HG02885 (cell line): Measurements from ENCODE around the gene DFFA.
"Not testable (repeated sequence)": the region's sequence is repeated elsewhere in the genome, so short reads cannot be mapped to it uniquely, and the experiment has no call there.

ENCODE experiments used
- ATAC-seq: cut with Tn5 transposase; IDR thresholded peaks from one replicate; pipeline ENCODE4 v1.9.1; 2021; ENCODE audit warnings: mild to moderate bottlenecking; ENCODE audit not compliant: unreplicated experiment, poor library complexity

The DFFA gene

DNA sequence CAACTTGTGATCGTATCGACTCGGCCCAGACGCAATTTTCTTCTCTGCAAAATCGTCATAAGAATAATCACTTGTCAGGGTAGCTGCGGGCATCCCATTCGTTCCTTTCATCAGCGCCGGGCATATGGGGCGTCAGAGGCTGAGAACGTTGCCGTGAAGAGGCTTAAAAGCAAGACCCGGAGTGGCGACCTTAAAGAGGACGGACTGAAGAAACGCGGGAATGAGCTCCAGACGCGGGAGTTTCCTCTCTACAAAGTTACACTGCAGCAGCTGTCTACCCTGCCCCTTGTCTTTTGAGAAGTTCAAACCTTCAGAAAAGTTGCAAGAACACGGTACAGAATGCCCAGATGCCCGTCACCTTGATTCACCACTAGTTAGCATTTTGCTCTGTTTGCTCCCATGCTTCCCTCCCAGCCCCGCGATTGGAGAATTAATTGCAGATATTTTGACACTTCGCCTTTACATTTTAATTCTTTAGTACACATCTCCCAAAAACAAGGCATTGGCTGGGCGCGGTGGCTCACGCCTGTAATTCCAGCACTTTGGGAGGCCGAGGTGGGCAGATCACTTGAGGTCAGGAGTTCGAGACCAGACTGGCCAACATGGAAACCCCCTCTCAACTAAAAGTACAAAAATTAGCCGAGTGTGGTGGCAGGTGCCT, 41.1 kb downstream of the DFFA start:
- ATAC-seq: no peak

DNA sequence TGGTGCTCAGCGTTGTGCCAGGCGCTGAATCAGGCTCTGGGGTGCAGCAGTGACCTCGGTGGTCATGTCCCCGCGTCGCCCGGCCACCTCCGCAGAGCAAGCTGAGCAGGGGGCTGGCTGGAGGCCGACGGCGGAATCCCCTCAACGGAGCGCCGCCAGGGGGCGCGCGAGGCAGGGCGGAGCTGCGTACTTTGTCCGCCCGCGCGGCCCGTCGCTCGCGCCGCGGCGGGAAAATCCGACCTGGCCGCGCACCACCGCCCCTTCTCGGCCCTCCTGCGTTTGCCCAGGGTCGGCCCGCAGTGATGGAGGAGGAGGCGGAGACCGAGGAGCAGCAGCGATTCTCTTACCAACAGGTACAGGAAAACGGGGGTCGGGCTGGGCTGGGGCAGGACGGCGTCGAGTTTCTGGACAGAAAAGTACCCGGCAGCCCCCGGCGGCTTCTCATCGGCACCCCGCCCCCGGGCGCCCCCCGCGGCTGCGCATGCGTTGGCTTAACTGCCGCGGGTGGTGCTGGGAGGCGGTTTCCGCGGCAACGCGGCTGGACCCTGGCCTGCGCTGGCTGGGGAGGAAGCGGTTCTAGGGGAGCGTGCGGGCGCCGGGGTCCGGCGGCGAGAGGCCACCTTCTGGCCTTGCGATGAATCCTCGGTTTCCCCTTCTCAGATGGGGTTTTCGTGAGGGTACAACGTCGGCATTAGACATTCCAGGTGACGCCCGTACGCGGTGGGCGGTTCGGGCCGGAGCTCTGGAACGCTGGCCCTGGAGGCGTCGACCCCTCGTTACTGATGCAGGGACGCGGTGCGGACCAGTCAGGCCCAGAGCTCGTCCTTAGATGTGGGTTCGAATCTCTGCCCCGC, 41.9 kb downstream of the DFFA start, which contains the start of gene CENPS:
Gene CENPS, plus strand, starts transcription at position 218 of the 854 bp plus-strand sequence. Its CDS starts 85 bp downstream, at position 303.
- ATAC-seq: peak; percentile 79

DNA sequence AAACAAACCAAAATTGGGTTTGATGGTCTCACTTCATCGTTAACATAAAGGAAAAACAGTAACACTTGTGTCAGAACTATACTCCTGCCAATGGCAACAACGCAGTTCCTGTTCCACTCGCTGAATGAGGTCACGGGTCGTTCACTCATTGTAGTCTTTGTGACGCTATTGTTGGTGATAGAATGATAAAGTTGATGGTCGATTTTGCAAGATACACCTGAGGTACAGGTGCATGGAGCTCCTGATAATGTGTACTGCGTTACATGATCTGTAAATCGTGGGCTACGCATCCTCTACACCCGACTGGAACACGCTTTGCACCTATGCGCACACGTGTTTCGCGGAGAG, 42.5 kb downstream of the DFFA start:
- ATAC-seq: peak; percentile 3

DNA sequence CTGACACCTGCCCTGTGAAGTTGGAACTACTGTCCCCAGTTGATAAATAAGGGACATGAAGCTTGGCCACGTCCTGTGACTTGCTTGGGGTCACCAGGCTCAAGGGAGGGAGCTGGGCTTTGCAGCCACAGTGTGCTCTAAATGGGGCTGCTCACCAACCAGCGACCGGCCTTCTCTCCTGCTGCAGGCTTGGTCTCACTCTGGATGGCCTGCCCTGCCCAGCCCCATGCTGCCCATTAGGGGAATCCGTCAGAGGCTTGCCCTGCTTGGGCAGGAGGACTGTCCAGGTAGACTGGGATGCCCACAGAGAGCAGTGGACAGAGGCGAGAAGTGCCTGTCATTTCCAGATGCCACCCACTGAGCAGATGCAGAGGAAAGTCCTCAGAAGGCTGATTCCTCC, 43.3 kb downstream of the DFFA start:
- ATAC-seq: no peak

DNA sequence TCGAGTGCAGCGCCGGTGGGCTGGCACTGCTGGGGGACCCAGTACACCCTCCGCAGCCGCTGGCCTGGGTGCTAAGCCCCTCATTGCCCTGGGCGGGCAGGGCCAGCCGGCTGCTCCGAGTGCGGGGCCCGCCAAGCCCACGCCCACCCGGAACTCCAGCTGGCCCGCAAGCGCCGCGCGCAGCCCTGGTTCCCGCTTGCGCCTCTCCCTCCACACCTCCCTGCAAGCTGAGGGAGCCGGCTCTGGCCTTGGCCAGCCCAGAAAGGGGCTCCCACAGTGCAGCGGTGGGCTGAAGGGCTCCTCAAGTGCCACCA, 45.8 kb downstream of the DFFA start:
- ATAC-seq: not testable (repeated sequence)

DNA sequence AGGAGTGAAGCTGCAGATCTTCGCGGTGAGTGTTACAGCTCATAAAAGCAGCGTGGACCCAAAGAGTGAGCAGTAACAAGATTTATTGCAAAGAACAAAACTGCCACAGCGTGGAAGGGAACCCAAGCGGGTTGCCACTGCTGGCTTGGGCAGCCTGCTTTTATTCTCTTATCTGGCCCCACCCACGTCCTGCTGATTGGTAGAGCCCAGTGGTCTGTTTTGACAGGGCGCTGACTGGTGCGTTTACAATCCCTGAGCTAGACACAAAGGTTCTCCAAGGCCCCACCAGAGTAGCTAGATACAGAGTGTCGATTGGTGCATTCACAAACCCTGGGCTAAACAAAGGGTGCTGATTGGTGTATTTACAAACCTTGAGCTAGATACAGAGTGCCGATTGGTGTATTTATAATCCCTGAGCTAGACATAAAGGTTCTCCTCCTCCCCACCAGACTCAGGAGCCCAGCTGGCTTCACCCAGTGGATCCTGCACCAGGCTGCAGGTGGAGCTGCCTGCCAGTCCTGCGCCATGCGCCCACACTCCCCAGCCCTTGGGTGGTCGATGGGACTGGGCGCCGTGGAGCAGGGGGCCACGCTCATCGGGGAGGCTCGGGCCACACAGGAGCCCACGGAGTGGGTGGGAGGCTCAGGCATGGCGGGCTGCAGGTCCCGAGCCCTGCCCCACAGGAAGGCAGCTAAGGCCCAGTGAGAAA, 46.3 kb downstream of the DFFA start:
- not testable (repeated sequence) for ATAC-seq

DNA sequence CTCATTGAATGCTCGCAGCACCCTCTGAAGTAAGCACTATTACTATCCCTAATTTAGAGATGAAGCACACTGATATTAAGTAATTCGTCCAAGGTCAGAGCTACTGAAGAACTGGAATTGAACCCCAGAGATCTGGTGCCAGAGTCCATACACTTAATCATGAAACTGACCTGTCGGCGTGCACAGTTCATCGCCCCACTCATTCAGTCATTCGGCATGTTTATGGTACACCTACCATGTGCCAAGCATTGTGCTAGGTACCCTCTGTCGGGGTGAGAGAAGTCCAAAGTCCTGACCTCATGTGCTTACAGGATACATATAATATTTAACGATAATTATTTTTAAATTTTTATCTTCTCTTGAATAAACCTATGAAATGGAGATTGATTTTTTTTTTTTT, 47.7 kb downstream of the DFFA start:
- ATAC-seq: no peak

DNA sequence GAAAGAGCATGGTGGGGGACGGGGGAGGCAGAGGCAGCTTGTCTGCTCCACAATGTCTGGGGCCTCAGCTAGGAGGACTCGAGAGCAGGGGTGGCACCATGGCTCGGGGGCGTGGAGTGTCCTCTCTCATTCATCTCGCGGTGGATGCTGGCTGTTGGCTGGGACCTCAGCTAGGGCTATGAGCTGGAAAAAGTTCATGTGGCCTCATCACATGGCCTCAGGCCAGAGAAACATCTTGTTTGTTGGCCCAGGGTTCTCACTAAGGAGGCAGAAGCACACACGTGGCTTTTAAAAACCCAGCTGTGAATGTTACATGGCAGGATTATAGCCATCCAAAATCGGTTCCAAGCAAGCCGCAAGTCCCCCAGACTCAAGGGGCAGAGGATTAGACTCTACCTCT, 48.3 kb downstream of the DFFA start:
- ATAC-seq: no peak

DNA sequence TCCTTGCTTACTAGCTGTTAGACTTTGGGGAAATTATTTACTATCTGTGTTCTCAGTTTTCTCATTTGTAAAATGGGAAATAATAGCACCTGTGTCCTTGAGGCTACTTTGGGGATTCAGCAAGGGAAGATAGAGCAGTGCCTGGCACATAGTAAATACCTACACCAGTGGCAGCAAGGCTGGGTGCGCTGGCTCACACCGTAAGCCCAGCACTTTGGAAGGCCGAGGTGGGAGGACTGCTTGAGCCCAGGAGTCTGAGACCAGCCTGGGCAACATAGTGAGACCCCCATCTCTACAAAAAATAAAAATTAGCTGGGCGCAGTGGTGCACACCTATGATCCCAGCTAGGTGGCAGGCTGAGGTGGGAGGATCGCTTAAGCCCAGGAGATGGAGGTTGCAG, 50.7 kb downstream of the DFFA start:
- ATAC-seq: no peak

DNA sequence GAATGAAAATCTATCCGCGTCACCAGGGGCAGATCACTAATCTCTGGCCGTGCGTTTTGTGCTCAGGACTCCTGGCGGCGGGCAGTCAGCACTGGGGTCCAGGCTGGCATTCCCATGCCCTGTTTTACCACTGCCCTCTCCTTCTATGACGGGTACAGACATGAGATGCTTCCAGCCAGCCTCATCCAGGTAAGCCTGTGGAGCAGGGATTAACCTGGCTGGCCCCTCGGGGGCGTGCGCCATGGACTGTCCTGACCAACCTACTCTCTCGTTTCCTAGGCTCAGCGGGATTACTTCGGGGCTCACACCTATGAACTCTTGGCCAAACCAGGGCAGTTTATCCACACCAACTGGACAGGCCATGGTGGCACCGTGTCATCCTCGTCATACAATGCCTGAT, 53.0 kb downstream of the DFFA start:
- ATAC-seq: no peak

DNA sequence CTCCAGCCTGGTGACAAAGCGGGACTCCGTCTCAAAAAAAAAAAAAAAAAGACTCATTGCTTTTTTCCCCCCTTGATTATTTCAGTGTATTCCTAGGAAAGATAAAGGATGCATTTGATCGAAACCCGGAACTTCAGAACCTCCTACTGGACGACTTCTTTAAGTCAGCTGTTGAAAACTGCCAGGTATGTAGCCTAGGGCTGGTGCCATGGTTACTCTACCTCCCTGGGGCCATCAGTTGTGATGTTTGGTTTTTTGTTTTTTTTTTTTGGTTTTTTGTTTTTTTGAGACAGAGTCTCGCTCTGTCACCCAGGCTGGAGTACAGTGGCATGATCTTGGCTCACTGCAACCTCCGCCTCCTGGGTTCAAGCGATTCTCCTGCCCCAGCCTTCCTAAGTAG, 53.6 kb downstream of the DFFA start:
- not testable (repeated sequence) for ATAC-seq

DNA sequence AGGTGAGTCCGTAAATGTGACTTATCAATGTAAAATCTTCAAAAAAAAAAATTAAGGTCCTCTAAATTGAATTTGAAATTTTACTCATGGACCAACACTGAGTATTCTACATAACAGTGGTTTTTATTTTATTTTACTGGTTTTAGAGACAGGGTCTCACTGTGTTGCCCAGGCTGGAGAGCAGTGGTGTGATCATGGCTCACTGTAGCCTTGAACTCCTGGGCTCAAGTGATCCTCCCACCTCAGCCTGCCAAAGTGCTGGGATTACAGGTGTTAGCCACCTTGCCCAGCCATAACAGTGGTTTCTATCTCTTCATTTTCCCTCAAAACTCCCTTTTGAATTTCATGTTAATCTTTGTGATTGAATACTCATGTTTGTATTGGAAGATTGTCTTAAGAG, 56.4 kb downstream of the DFFA start:
- ATAC-seq: not testable (repeated sequence)

DNA sequence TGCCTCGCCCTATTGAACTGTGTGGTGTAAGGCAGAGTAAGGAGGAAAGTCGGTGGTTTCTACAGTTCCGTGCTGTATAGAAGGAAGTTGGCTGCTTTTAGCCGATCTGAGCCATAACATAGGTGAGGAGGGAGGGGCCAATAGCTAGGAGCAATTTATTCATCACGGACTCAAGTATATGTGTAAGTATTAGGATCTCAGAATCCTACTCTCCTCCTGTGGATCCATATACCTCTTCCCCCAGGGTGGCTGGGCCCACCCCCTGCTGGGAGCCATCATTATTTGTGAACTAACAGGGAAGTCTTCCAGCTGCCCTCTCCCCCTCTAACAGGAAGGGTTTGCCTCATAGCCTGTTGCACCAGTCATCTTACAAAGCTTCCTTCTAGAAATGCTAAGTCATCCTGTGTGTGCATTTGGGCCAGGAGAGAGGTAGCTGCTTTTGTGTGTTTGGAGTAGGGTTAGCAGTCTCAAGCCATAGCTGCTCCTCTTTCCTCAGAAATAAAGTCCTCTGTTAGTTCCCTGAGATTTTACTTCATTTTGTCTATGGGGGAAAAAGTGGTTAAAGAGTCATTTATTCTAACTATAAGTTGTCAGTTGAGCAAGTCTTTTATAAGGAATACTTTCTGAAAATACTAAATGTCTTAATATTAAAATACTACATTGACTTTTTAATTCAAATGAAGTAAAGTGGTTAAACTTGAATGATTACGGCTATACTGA, 57.0 kb downstream of the DFFA start:
- ATAC-seq: no peak

DNA sequence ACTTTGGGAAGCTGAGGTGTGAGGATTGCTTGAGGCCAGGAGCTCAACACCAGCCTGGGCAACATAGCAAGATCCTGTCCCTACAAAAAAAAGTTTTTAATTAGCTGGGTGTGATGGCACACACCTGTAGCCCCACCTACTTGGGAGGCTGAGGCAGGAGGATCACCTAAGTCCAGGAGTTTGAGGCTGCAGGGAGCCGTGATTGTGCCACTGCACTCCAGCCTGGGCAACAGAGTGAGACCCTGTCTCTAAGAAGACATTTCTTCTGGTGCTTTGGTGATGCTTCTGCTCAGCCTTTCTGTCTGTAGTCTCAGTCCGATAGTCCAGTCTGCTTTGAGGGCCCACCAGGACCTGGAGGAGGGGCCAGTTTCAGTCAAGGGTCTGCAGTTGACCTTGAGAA, 65.1 kb downstream of the DFFA start:
- ATAC-seq: no peak
